Osteocyte (in vitro differentiated cells): Measurements from ENCODE around the gene TRIP13. TPM values are rescaled to one million over a fixed set of nuclear protein-coding genes. Genes with fewer than 3 reads are reported as not detected.

Source experiments
- DNase-seq: peaks from one replicate; pipeline ENCODE4 v3.0.0; 2021; ENCODE audit warnings: mixed read lengths; ENCODE audit not compliant: unreplicated experiment; ENCODE audit errors: extremely low spot score
- H3K27ac Mint-ChIP-seq: one replicate; pipeline ENCODE4 v1.8.0; 2021; ENCODE audit warnings: mild to moderate bottlenecking, mixed read lengths; ENCODE audit not compliant: unreplicated experiment
- H3K27me3 Mint-ChIP-seq: one replicate; pipeline ENCODE4 v1.8.0; 2021; ENCODE audit warnings: mixed read lengths; ENCODE audit not compliant: unreplicated experiment
- H3K36me3 Mint-ChIP-seq: one replicate; pipeline ENCODE4 v1.8.0; 2021; ENCODE audit warnings: mixed read lengths; ENCODE audit not compliant: unreplicated experiment
- H3K4me1 Mint-ChIP-seq: one replicate; pipeline ENCODE4 v1.8.0; 2021; ENCODE audit warnings: mixed read lengths; ENCODE audit not compliant: unreplicated experiment
- H3K4me3 Mint-ChIP-seq: one replicate; pipeline ENCODE4 v1.8.0; 2021; ENCODE audit warnings: mild to moderate bottlenecking, moderate library complexity, mixed read lengths; ENCODE audit not compliant: unreplicated experiment
- H3K9me3 Mint-ChIP-seq: one replicate; pipeline ENCODE4 v1.8.0; 2021; ENCODE audit warnings: mixed read lengths; ENCODE audit not compliant: unreplicated experiment
- total RNA-seq: library from RNA; stranded (reverse); gene quantifications from 2 replicates; pipeline ENCODE4 v1.2.1, GENCODE V29; 2021
- TF ChIP-seq, protein P1 (sequence below): fragments of 200-600 bp; sonication (generic); IDR thresholded peaks from 2 replicates; pipeline ENCODE4 v1.5.0; 2021; ENCODE audit warnings: antibody characterized with exemption, mild to moderate bottlenecking, moderate library complexity

The TRIP13 gene
- total RNA-seq, 1 donor from 2014 or later, result 6.9 TPM

DNA sequence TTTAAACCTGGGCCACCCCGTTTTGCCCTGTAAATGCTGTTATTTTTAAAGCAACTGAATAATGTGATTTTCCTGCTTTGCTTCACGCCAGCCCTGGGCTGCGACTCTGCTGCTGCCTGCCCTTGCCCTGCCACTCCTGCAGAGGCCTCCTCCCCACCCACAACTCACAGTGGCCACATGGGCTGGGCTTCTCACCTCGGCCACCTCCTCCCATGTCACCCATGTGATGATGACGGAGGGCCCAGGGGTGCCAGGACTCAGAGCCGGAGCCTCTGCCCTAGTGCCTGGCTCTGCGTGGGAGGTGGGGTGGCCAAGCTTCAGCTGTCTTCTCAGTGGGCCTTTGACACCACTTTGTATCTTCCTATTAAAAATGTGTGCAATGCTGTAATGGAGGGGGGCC lies 67.9 kb downstream of the TRIP13 start:
- no peak overlapping the region for H3K4me3 Mint-ChIP-seq
- peaks cover 48% of the 10 kb centered on the region for H3K27me3 Mint-ChIP-seq
- no peaks in the 10 kb centered on the region for H3K9me3 Mint-ChIP-seq
- TF ChIP-seq, protein P1, sequence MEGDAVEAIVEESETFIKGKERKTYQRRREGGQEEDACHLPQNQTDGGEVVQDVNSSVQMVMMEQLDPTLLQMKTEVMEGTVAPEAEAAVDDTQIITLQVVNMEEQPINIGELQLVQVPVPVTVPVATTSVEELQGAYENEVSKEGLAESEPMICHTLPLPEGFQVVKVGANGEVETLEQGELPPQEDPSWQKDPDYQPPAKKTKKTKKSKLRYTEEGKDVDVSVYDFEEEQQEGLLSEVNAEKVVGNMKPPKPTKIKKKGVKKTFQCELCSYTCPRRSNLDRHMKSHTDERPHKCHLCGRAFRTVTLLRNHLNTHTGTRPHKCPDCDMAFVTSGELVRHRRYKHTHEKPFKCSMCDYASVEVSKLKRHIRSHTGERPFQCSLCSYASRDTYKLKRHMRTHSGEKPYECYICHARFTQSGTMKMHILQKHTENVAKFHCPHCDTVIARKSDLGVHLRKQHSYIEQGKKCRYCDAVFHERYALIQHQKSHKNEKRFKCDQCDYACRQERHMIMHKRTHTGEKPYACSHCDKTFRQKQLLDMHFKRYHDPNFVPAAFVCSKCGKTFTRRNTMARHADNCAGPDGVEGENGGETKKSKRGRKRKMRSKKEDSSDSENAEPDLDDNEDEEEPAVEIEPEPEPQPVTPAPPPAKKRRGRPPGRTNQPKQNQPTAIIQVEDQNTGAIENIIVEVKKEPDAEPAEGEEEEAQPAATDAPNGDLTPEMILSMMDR, result no peak
- no peaks in the 10 kb centered on the region for H3K36me3 Mint-ChIP-seq
- peak; percentile 77 for DNase-seq
- no peak overlapping the region for H3K27ac Mint-ChIP-seq
- peaks cover 30% of the 10 kb centered on the region for H3K4me1 Mint-ChIP-seq

DNA sequence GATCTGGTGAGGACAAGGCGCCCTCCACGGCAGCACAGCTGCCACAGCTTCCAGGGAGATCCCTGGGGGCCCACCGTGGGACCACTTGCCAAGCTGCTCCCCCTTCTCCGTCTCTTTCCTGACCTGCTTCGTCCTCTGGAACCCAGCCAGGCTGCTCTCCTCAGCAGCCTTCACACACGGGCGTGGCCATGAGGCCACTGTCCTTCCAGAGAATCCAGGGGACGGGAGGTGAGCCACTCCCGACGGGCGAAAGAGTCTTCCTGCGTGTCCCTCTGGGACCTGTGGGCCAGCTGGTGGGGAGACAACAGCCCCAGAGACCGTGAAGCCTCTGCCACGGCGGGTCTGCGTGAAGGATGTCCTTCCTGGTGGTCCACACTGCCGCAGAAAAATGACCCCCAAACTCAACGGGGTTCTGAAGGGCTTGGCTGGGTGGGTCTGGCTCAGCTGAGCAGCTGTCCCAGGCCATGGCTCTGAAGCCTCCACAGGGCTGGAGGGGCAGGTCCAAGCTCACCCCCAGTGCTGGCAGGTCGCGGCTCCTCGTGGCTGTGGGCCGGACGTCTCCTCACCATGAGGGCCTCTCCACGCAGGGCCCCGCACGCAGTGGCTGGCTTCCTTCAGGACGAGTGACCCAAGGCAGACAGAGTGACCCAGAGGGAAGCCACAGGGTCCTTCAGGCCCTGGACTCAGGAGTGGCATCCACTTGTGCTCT lies 68.5 kb downstream of the TRIP13 start:
- H3K36me3 Mint-ChIP-seq, result no peaks in the 10 kb centered on the region
- DNase-seq, result peak; percentile 84
- H3K4me3 Mint-ChIP-seq, result no peak overlapping the region
- H3K4me1 Mint-ChIP-seq, result peaks cover 24% of the 10 kb centered on the region
- H3K9me3 Mint-ChIP-seq, result no peaks in the 10 kb centered on the region
- H3K27ac Mint-ChIP-seq, result no peak overlapping the region
- TF ChIP-seq, protein P1, result no peak
- H3K27me3 Mint-ChIP-seq, result peaks cover 50% of the 10 kb centered on the region

DNA sequence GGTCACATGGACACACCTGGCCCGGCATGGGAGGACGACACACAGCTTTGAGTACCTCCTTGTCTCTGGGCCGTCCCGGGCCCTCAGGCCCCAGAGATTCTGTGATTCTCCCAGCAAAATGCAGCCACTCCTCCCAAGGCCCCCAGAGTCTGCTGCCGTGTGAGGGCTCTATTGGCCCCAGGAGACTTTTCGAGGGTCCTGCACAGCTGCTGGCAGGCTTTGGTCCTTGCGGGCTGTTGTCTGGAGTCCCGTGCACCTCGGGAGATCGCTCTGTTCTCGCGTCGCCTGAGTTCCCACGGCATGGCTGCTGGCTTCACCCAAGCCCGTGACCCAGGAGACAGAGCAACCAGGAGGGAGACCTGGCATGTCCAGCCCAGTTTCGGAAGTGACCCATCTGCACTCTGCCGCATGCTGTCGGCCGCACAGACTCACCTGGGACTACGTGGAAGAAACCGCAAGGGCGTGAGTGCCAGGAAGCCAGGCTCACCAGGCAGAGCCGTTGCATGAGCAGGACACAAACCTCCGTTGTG lies 69.1 kb downstream of the TRIP13 start:
- H3K36me3 Mint-ChIP-seq, result no peaks in the 10 kb centered on the region
- TF ChIP-seq, protein P1, result no peak
- peaks cover 55% of the 10 kb centered on the region for H3K27me3 Mint-ChIP-seq
- no peak overlapping the region for H3K27ac Mint-ChIP-seq
- DNase-seq, result peak; percentile 67
- no peaks in the 10 kb centered on the region for H3K9me3 Mint-ChIP-seq
- peaks cover 17% of the 10 kb centered on the region for H3K4me1 Mint-ChIP-seq
- no peak overlapping the region for H3K4me3 Mint-ChIP-seq

DNA sequence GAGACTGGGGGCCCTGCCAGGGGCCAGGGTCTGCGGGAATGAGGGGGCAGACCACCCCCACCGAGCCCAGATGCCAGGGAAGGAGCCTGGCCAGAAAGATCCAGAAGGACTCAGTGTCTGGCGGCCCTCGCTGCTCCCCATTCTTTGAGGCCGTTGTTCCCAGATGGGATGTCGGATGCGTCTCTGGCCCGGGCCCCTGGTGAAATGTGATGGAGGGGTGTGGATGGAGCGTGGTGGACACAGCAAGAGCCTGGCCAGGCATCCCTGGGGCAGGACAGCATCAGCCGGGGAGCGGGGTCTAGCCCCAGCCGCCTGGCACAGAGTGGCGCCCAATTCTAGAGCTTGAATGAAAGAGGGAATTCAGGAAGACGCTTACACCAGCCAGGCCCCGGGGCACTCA lies 69.7 kb downstream of the TRIP13 start:
- H3K4me3 Mint-ChIP-seq, result no peak overlapping the region
- no peaks in the 10 kb centered on the region for H3K9me3 Mint-ChIP-seq
- TF ChIP-seq, protein P1, result no peak

DNA sequence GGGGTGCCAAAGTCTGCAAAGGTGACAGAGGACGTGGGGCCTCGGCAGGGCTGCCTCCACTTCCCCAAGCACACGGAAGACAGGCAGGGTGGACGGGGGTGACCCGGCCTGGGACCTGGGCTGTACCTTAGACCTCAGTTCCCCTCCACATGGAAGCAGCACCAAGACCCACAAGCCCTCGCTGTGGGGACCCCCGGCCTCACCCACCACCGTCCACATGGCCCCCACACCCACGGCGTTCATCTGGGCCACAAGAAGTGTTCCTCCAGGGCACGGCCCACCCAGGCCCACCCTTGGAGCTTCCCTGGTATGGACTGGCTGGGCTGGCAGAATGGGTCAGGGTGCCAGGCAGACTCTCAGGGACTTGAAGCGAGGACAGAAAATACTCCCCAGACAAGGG lies 70.1 kb downstream of the TRIP13 start:
- peaks cover 7% of the 10 kb centered on the region for H3K4me1 Mint-ChIP-seq
- H3K9me3 Mint-ChIP-seq, result no peaks in the 10 kb centered on the region
- peaks cover 64% of the 10 kb centered on the region for H3K27me3 Mint-ChIP-seq
- no peak overlapping the region for H3K4me3 Mint-ChIP-seq
- DNase-seq, result no peak
- no peak overlapping the region for H3K27ac Mint-ChIP-seq
- TF ChIP-seq, protein P1, result no peak
- H3K36me3 Mint-ChIP-seq, result no peaks in the 10 kb centered on the region

More for the DNA sequence above, 69.7 kb downstream of the TRIP13 start:
- peaks cover 60% of the 10 kb centered on the region for H3K27me3 Mint-ChIP-seq
- no peaks in the 10 kb centered on the region for H3K36me3 Mint-ChIP-seq
- H3K27ac Mint-ChIP-seq, result no peak overlapping the region
- H3K4me1 Mint-ChIP-seq, result peaks cover 11% of the 10 kb centered on the region
- DNase-seq, result no peak
